Measurements from ENCODE around the gene RAB3B. TPM values are rescaled to one million over a fixed set of nuclear protein-coding genes. Genes with fewer than 3 reads are reported as not detected.

Gene RAB3B
- total and polyA plus RNA-seq, 9 of the 15 experiments (the other 6 are each of a cell fraction or from before 2014, with no cell fraction given), result 0.07 to 0.47 (median 0.27) TPM

DNA sequence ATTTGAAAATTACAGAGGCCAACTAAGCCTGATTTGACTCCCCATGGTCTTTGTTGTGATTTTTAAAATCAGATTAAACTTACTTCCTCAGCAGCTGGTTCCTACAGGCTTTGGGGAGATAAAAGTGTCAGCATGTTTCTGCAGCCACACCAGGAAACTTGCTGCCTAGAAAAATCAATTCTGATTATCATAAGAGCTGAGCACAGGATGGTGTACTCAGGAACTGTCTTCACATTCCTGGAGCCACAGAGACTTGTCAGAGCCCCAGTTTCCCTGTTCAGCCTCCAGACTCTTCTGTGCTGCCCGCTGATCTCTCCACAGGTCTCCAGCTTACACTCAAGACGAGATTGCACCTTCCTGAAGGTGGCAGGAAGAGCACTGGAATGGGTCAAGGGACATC is 23.9 kb downstream of the RAB3B start (continued):
- TF ChIP-seq PTBP1 (IDR thresholded peaks at IDR 0.05; ENCODE audit: low read depth, low read length), result no peak
- TF ChIP-seq, protein P1, sequence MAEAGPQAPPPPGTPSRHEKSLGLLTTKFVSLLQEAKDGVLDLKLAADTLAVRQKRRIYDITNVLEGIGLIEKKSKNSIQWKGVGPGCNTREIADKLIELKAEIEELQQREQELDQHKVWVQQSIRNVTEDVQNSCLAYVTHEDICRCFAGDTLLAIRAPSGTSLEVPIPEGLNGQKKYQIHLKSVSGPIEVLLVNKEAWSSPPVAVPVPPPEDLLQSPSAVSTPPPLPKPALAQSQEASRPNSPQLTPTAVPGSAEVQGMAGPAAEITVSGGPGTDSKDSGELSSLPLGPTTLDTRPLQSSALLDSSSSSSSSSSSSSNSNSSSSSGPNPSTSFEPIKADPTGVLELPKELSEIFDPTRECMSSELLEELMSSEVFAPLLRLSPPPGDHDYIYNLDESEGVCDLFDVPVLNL (CRISPR knock-in tag; IDR thresholded peaks at IDR 0.05; ENCODE audit: low read depth), result no peak
- TF ChIP-seq, protein P2, sequence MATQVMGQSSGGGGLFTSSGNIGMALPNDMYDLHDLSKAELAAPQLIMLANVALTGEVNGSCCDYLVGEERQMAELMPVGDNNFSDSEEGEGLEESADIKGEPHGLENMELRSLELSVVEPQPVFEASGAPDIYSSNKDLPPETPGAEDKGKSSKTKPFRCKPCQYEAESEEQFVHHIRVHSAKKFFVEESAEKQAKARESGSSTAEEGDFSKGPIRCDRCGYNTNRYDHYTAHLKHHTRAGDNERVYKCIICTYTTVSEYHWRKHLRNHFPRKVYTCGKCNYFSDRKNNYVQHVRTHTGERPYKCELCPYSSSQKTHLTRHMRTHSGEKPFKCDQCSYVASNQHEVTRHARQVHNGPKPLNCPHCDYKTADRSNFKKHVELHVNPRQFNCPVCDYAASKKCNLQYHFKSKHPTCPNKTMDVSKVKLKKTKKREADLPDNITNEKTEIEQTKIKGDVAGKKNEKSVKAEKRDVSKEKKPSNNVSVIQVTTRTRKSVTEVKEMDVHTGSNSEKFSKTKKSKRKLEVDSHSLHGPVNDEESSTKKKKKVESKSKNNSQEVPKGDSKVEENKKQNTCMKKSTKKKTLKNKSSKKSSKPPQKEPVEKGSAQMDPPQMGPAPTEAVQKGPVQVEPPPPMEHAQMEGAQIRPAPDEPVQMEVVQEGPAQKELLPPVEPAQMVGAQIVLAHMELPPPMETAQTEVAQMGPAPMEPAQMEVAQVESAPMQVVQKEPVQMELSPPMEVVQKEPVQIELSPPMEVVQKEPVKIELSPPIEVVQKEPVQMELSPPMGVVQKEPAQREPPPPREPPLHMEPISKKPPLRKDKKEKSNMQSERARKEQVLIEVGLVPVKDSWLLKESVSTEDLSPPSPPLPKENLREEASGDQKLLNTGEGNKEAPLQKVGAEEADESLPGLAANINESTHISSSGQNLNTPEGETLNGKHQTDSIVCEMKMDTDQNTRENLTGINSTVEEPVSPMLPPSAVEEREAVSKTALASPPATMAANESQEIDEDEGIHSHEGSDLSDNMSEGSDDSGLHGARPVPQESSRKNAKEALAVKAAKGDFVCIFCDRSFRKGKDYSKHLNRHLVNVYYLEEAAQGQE (IDR thresholded peaks at IDR 0.05; ENCODE audit: borderline replicate concordance), result peak; percentile 88
- TF ChIP-seq, protein P2 (CRISPR knock-in tag; IDR thresholded peaks at IDR 0.05; ENCODE audit: low read depth), result no peak
- TF ChIP-seq PKNOX1 (IDR thresholded peaks at IDR 0.05), result peak; percentile 12; the same call in 1 of the 2 replicates
- no peak for TF ChIP-seq HNRNPL (IDR thresholded peaks at IDR 0.05; ENCODE audit: low read depth, low read length)
- TF ChIP-seq SPI1 (IDR thresholded peaks at IDR 0.05; ENCODE audit: borderline replicate concordance, low read depth, low read length), result peak; percentile 68; the same call in 1 of the 2 replicates
- no peak for TF ChIP-seq EHMT2 (IDR thresholded peaks at IDR 0.05)
- peak; percentile 59; the same call in 1 of the 2 replicates for TF ChIP-seq FOXJ2 (tag; IDR thresholded peaks at IDR 0.05)
- TF ChIP-seq ZBTB33 (CRISPR knock-in tag; IDR thresholded peaks at IDR 0.05), result no peak
- peak; percentile 96 to 97 for TF ChIP-seq KDM1A (IDR thresholded peaks at IDR 0.05)
- TF ChIP-seq, protein P3, sequence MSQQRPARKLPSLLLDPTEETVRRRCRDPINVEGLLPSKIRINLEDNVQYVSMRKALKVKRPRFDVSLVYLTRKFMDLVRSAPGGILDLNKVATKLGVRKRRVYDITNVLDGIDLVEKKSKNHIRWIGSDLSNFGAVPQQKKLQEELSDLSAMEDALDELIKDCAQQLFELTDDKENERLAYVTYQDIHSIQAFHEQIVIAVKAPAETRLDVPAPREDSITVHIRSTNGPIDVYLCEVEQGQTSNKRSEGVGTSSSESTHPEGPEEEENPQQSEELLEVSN (IDR thresholded peaks at IDR 0.05; ENCODE audit: borderline replicate concordance in 1 of 2, extremely low read depth in 1 of 2, insufficient read depth in 1 of 2, insufficient read length in 1 of 2, low read depth in 1 of 2, low read length in 1 of 2, poor library complexity in 1 of 2, severe bottlenecking in 1 of 2), result no peak
- TF ChIP-seq HNRNPUL1 (IDR thresholded peaks at IDR 0.05; ENCODE audit: low read length), result no peak
